Sigmoid colon (tissue), 7 donors: Measurements from ENCODE around the gene RELB. TPM values are rescaled to one million over a fixed set of nuclear protein-coding genes. Genes with fewer than 3 reads are reported as not detected.

ENCODE experiments used
- DNase-seq: peaks from one replicate; pipeline ENCODE4 v3.0.0-alpha.2; 2019
- H3K27ac ChIP-seq, 4 donors: fragments of 200-600 bp; sonication (generic); one replicate each; pipeline ENCODE4 v1.5.1; 2016 to 2019; ENCODE audit warnings: mild to moderate bottlenecking in 1 of 4
- H3K27me3 ChIP-seq, 3 donors: fragments of 200-600 bp; sonication (generic); one replicate each; pipeline ENCODE4 v1.5.1; 2019; ENCODE audit warnings: mild to moderate bottlenecking in 1 of 3
- H3K36me3 ChIP-seq, 4 donors: fragments of 200-600 bp; sonication (generic); one replicate each; pipeline ENCODE4 v1.5.1; 2016 to 2019
- H3K4me1 ChIP-seq, 4 donors: fragments of 200-600 bp; sonication (generic); one replicate each; pipeline ENCODE4 v1.5.1; 2017 to 2019
- H3K4me3 ChIP-seq, 4 donors: fragments of 200-600 bp; sonication (generic); one replicate each; pipeline ENCODE4 v1.5.1; 2017 to 2019; ENCODE audit warnings: mild to moderate bottlenecking in 2 of 4, moderate library complexity in 1 of 4
- H3K9me3 ChIP-seq, 4 donors: fragments of 200-600 bp in 3 of 4; sonication (generic) in 3 of 4; one replicate each; pipeline versions ENCODE4 v1.5.1 to v1.6.1; 2013 to 2019
- EP300 ChIP-seq, 4 donors: sonication (generic); formaldehyde crosslinking; IDR thresholded peaks; one replicate each; pipeline ENCODE4 v1.6.1; 2017; ENCODE audit warnings: antibody characterized with exemption in 4 of 4
- POLR2A ChIP-seq, 2 donors: fragments of 450-650 bp; IDR thresholded peaks; one replicate each; pipeline ENCODE4 v1.6.1; 2016; ENCODE audit warnings: antibody characterized with exemption in 2 of 2, mild to moderate bottlenecking in 2 of 2, moderate library complexity in 2 of 2
- POLR2AphosphoS5 ChIP-seq, 4 donors: sonication (generic); formaldehyde crosslinking; IDR thresholded peaks; one replicate each; pipeline ENCODE4 v1.6.1; 2017; ENCODE audit warnings: antibody characterized with exemption in 4 of 4
- WGBS, 2 donors: extraction: QIAGEN DNeasy Blood & Tissue Kit; methylation state at CpG; one replicate each; pipeline ENCODE4 v1.1.7; 2013; 5-methylcytosine and 5-hydroxymethylcytosine counted together
- intact Hi-C: fragments of 100-400 bp; cut with DNase I; formaldehyde crosslinking; loops from one replicate; pipeline ENCODE4 v1.15.1; 2023
- polyA plus RNA-seq, 3 donors: library from polyadenylated mRNA; stranded (reverse); fragments of 200-250 nt; gene quantifications; one replicate each; pipeline ENCODE4 v1.2.3, GENCODE V29; 2013
- total RNA-seq, 4 donors: library from RNA; depleted of rRNA; stranded (reverse); fragments of >200 nt; gene quantifications; one replicate each; pipeline ENCODE4 v1.1.0, GENCODE V29; 2016
- TF ChIP-seq, protein P1 (sequence below), 4 experiments: fragments of 450-650 bp in 3 of 4; fragments of 200-600 bp in 1 of 4; IDR thresholded peaks; one replicate each; pipeline ENCODE4 v1.5.1; 2016 to 2019; ENCODE audit warnings: antibody characterized with exemption in 4 of 4, mild to moderate bottlenecking in 3 of 4, moderate library complexity in 2 of 4
- donor health status: healthy with polysubstance abuse.
- donor health status: Bipolar disorder and iron deficiency.
- donor health status: healthy.

The RELB gene
- total and polyA plus RNA-seq, 7 donors: 3.2 to 50.2 (median 16.7) TPM

DNA sequence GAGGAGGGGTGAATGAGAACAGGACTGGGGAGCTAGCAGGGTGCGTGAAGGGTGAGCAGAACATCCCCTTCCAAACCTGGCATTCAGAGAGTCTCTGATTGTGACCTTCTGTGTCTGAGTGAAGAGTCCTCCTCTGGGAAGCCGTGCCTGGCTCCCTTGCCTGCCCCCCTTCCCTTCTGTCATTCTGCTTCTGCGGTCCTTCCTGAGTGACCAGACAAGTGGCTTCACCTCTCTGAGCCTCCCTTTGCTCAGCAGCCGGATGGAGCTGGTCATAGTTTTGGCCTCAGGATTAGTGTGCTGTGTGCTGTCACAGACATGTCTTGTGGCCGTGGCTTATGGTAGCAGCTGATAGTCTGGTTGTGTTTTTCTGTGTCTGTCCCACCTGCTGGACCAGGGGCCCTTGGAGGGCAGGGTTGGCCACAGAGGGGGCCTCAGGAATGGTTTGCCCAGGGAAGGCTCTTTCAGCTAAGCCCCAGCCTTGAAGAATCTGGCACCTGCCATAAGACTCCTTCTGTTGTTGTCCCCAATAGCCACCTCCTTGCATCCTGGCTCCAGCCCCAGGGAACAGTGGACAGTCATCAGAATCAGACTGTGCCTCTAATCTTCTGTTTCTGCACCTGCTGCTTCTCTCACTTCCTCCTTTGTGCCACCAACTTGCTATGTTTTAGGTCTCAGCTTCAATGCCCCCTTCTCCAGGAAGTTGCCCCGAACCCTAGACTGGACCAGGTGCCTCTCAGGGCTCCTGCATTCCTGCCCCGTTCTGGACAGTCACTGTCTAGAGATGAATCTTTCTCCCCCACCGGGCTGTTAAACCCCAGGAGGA is 40.1 kb upstream of the RELB start:
- Histone ChIP-seq H3K27ac (no peak overlapping the region), H3K36me3 (peaks cover 5 to 53% (median 15%) of the 10 kb centered on the region in 4 donors), H3K4me3 (no peak overlapping the region), H3K9me3 (no peaks in the 10 kb centered on the region), H3K27me3 (no peaks in the 10 kb centered on the region), H3K4me1 (peaks cover 0 to 24% (median 21%) of the 10 kb centered on the region in 4 donors)
- DNase-seq: no peak
- WGBS, 2 donors: 79 to 88% methylated on average over 8 of the region's 8 CpGs
- intact Hi-C loops: no loop called here
- TF ChIP-seq POLR2AphosphoS5 (IDR thresholded peaks at IDR 0.05) (no peak), POLR2A (IDR thresholded peaks at IDR 0.05) (no peak), EP300 (IDR thresholded peaks at IDR 0.05) (no peak)
- TF ChIP-seq, protein P1, sequence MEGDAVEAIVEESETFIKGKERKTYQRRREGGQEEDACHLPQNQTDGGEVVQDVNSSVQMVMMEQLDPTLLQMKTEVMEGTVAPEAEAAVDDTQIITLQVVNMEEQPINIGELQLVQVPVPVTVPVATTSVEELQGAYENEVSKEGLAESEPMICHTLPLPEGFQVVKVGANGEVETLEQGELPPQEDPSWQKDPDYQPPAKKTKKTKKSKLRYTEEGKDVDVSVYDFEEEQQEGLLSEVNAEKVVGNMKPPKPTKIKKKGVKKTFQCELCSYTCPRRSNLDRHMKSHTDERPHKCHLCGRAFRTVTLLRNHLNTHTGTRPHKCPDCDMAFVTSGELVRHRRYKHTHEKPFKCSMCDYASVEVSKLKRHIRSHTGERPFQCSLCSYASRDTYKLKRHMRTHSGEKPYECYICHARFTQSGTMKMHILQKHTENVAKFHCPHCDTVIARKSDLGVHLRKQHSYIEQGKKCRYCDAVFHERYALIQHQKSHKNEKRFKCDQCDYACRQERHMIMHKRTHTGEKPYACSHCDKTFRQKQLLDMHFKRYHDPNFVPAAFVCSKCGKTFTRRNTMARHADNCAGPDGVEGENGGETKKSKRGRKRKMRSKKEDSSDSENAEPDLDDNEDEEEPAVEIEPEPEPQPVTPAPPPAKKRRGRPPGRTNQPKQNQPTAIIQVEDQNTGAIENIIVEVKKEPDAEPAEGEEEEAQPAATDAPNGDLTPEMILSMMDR (IDR thresholded peaks at IDR 0.05): no peak

DNA sequence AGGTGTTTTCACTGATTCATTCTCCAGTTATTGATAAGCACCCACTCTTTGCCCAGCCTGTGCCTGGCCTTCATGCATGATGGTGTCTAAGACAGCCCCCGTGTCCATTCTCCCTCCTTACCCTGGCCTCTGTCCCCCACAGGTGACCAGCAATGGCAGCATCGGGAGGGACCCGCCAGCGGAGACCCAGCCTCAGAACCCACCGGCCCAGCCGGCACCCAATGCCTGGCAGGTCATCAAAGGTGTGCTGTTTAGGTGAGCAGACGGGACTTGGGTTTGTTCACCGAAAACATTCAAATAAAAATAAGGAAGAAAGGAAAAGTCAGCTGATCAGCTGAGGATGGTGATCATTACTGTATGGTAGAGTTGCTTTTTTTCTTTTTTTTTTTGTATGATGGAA is 39.4 kb upstream of the RELB start:
- intact Hi-C loops: no loop called here
- no peak for DNase-seq
- WGBS, 2 donors: 94 to 95% methylated on average over 8 of the region's 8 CpGs
- no peak for TF ChIP-seq POLR2AphosphoS5 (IDR thresholded peaks at IDR 0.05)
- no peak for TF ChIP-seq EP300 (IDR thresholded peaks at IDR 0.05)
- no peak for TF ChIP-seq POLR2A (IDR thresholded peaks at IDR 0.05)
- TF ChIP-seq, protein P1 (IDR thresholded peaks at IDR 0.05): no peak
- Histone ChIP-seq H3K4me3 (no peak overlapping the region), H3K27ac (no peak overlapping the region), H3K9me3 (no peaks in the 10 kb centered on the region), H3K4me1 (peaks cover 0 to 17% (median 14%) of the 10 kb centered on the region in 4 donors), H3K36me3 (peaks cover 5 to 60% (median 17%) of the 10 kb centered on the region in 4 donors), H3K27me3 (no peaks in the 10 kb centered on the region)

DNA sequence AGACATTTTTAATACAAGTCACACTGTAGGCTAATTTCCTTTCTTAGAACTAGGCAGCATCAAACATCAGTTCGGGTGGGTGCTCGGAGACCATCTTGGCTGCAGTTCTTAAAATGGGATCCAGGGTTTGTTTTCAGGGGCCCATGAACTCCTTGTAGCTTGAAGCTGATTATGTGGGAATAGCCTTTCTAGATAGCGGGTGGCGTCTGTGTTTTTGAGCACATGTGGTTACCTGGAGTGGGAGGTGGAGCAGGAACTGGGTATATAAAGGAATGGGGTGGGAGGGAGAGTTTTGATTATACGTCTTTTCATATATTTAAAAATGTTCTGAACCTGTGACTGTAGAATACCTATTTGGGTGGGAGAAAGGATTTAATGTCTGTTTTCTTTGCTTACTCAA is 33.1 kb upstream of the RELB start:
- WGBS, 2 donors: 94 to 95% methylated on average over 5 of the region's 5 CpGs
- TF ChIP-seq POLR2AphosphoS5 (IDR thresholded peaks at IDR 0.05) (no peak), POLR2A (IDR thresholded peaks at IDR 0.05) (no peak), EP300 (IDR thresholded peaks at IDR 0.05) (no peak)
- TF ChIP-seq, protein P1 (IDR thresholded peaks at IDR 0.05): no peak
- no peak for DNase-seq
- Histone ChIP-seq H3K36me3 (peaks cover 5 to 80% (median 19%) of the 10 kb centered on the region in 4 donors), H3K4me1 (no peaks in the 10 kb centered on the region), H3K4me3 (no peak overlapping the region), H3K9me3 (no peaks in the 10 kb centered on the region), H3K27me3 (no peaks in the 10 kb centered on the region), H3K27ac (no peak overlapping the region)
- intact Hi-C loops: no loop called here

DNA sequence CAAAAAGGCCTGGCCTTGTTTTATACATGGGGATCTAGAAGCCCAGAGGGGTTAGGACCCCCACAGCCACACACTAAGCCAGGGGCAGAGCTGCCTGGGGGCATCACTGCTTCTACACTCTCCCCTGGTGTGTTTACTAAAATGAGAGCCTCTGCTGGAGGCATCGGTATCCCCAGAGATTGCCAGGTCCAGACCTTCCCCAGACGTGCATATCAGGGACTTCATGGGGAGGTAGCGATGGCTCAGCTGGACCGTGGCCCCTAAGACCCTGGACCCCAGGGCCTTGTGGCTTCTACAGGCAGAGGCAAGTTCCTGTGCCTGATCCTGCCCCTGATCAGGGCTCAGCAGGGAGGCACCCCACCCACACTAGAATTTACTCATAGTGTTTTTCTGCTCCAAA is 32.6 kb upstream of the RELB start:
- Histone ChIP-seq H3K4me1 (no peaks in the 10 kb centered on the region), H3K4me3 (no peak overlapping the region), H3K36me3 (peaks cover 3 to 82% (median 23%) of the 10 kb centered on the region in 4 donors), H3K27ac (no peak overlapping the region), H3K27me3 (no peaks in the 10 kb centered on the region), H3K9me3 (no peaks in the 10 kb centered on the region)
- 92 to 96% methylated on average over 4 of the region's 4 CpGs for WGBS, 2 donors
- TF ChIP-seq, protein P1 (IDR thresholded peaks at IDR 0.05): no peak
- TF ChIP-seq EP300 (IDR thresholded peaks at IDR 0.05) (no peak), POLR2AphosphoS5 (IDR thresholded peaks at IDR 0.05) (no peak)
- intact Hi-C loops: no loop called here
- DNase-seq: no peak
